Left forelimb (tissue), 1 donor: ENCODE measurements around the gene ZBTB2.
A peak's percentile ranks its signal among the peaks of the same experiment; 100 is the strongest.
"Not testable (repeated sequence)": the region's sequence is repeated elsewhere in the genome, so short reads cannot be mapped to it uniquely, and the experiment has no call there.

ENCODE experiments used
- DNase-seq: peaks from one replicate; pipeline ENCODE4 v3.0.0-alpha.2; 2018; ENCODE audit warnings: low spot score

The ZBTB2 gene

DNA sequence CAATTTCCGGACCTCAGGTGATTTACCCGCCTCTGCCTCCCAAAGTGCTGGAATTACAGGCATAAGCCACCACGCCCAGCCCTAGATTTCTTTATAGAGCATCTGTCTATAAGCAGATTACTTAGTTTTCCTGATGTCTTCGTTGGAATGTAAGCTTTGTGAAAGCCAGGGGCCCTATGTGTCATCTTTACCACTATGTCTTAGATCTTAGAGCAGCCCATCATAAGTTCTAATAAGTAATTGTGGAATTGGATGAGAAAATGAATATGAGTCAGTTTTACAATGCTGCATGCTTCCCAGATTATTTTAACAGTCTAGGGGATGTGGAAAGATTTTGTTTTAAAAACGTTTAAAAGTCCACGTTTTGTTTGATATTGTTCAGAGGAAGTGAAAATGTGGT is 9.1 kb upstream of the ZBTB2 start:
- DNase-seq: no peak

DNA sequence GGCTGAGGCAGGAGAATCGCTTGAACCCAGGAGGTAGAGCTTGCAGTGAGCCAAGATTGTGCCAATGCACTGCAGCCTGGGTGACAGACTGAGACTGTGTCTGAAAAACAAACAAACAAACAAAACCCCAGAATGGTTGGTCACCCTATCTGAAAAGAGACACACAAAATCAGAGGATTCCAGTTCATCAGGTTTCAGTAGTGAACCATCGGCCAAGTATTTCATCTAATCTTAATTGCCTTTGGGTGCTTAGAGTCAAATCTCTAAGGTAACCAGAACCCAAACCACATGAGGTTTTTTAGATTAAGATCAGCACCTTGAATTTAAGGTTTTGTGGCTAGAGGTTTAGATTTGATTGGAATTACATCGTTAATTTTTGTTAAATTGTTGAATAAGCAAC is 8.3 kb upstream of the ZBTB2 start:
- no peak for DNase-seq

DNA sequence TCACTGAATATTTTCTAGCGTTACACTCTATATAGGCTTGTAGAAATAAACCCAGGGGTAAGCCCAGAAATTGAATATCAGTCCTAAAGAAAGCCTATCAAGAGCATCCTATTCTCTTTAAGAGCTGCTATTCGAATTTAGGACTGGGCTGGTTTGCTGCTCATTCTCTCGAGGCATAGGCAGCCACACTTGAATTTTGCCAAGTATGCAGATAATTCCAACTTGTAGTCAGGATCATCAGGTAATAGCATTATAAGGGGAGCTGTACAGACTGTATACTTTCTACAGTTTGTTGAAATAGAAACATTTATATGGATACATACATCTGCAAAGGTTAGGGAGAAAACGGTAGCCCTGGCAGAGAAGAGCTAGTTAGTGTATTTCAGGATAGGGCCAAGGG is 2.1 kb upstream of the ZBTB2 start:
- no peak for DNase-seq

DNA sequence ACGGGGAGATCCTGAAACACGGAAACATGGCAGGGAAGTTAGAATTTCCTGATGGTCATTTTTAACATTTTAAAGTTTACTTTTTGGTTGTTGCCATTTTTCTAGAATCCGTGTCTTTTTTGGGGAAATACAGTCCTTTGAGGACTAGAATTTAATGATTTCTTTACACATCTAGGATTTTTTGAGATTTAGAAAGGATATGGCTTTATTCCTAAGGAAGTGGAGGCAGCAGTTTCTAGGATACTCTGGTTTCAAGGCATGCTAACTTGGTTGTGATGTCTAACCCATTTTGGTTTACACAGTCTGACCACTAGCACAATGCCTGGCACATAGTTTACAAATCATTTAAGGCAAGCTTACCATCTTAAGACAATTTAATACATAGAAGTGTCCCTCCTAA is 1.1 kb upstream of the ZBTB2 start:
- DNase-seq: no peak

DNA sequence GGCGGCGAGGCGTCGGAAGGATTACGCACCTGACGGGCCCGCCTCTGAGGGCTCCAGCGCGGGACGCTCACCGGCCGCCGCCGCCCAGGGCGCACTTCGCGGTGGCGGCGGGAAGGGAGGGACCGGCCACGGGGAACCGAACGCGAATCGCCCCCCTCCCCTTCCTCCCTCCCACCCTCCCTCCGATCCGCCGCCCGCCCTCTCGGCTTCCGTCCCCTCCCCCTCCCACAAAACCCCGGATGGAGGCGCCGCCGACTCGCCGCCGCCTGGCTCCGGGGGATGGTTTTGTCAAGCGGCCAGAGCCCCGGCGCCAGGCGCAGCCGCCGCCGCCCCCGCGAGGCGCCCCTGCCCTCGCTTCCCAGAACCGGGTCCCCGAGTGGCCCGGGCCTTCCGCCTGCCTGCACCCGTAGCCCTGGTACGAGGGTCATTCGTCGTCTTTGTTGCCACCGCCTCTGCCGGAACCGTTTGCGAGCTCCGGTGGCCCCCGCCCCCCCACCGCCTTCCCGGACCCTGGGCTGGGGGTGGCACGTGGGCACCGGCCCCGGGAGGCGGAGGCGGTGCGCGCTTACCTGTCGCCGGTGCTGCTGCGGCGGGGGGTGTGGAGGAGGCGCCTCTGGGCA is 398 bp downstream of the ZBTB2 start:
- peak; percentile 89 for DNase-seq

DNA sequence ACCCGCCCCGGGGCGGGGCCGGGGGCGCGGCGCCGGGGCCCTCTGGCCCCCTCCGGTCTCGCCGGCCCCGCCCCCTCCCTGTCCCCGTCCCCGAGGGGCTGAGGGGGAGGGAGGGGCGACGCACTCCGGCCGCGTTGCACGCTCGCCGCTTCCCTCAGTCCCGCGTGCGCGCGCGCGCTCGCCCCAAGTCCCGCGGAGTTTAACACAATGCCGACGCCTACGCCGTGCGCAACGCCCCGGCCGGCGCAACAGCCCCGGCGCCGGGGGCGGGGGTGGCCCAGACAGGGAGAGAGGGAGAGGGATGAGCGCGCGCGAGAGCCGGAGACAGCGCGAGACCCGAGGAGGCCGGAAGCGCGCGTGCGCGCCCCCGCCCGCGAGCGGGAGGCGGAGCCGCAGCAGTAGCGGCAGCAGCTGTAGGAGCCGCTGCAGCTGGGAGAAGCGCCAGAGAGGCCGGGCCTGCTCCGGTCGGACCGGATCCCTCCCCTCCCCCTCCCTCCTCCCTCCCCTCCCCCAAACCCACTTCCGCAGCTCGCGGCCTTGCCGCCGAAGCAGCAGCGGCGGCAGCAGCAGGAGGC is 996 bp downstream of the ZBTB2 start:
- peak; percentile 99 for DNase-seq

DNA sequence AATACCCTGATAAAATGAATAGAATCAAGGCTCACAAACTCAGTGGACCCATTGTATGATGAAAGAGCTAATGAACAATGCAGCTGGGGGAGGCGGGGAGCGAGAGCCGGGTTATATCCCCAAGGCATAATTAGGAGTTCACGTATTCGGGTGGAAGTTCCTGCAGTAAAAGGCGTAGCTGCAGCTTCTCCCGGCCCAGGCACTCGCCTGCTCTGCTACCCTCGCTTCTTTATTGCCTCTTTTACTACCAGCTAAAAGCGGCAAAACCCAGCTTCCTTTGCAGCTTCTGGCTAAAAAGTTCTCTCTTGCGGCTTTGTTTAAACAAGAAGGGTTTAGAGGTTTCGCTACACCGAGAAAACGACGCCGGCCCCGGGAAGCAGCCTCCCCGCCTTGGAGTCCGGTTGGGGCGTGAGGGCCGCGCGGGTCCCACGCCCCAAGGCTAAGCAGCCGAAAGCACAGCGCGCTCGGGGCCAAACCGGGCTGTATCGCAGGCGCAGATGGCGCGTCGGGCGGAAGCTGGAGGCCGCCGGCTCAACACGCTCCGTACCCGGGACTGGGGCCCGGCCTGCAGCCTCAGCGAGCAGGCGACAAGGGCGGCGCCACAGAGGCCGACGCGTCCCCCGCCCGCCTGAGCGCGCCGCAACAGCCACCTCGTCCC is 1.6 kb downstream of the ZBTB2 start:
- DNase-seq: no peak

DNA sequence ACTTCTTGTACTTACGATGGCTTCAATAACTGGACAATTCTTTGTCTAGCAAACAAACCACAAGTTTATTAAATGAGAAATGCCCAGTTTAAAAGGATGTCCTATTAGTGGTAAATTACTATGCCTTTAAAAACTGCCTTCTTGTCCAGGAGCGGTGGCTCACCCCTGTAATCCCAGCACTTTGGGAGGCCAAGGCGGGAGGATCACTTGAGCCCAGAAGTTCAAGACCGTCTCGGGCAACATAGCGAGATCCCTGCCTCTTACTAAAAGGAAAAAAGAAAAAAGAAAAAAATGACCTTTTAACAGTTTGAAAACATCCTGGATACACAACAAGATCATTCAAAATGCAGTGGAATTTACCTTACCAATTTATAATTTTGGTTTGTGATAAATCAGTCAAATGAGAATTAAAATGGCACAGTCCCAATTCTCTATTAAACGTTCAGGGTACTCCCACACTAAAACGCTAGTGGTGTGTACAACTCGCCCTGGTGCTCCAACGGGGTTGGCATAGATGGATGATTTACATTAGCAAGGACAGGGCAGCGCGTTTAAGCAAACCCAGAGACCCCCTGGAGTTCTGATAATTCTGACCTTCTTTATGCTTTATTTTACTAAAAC is 2.3 kb downstream of the ZBTB2 start:
- no peak for DNase-seq

DNA sequence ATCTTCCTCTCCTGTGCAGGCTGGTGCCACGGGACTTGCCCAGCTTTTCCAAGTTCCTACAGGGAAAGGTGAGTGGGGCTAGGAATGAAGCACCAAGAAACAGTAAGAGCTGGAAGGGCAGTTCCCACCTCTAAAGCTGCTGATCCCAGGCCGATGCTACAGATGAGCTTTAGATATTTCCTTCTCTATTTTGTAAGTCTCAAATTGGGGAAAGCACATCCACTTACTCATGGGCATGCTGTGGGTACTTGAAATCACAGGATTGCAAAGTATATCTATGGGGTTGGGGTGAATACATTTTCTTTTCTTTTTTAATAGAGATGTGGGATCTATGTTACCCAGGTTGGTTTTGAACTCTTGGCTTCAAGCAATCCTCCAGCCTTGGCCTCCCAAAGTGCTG is 3.1 kb downstream of the ZBTB2 start:
- DNase-seq: no peak

DNA sequence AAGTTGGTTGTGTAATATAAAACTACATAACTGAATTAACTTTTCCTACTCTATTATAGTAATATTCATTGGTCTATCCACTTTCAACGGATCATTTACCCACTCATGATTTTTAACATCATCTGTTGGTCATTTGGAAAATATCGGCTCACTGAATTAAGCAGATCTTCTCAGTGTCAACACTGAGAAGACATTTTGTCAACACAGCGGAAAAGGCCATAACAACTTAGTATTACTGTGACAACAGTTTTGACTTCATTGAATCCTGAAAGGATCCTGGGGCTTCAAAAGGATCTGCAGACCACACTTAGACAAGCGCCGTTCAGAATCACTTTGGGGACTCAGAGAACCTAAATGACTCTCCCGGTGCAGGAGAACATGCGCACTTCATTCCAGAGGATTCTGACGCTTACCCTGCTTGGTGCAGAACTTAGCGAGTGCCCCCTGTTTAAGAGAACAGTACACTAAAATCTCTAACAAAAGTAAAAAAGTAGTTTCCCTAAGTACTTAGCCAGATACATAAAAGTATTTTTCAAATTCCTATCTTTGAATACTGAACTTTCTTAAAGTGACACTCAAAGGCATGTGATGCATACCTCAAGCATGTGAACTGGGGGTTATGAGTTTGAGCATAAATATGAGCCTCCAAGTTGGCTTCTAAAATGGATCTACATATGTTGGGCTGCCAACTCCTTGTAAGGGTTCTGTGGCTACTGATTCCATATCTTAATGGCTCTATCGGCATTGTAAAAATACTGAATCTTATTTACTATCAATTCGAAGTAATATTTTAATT is 4.0 kb downstream of the ZBTB2 start:
- no peak for DNase-seq

DNA sequence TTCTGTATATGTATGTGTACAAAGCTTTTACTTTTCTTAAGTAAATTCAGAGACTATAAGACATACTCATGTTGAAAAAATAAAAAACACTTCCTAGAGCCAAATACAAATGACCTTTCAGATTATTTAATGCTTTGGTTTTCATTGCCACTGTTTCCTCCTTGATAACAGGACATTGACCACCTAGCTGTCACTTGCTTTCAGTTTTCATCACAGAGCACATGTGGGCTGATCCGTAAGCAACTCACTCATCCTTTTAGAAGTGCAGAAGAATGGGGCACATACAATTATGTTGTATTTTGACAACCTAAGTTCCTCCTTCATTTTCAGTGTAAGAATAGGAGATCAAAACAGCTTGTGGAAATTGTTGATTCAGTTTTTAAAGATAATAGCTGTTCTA is 6.2 kb downstream of the ZBTB2 start:
- DNase-seq: no peak

DNA sequence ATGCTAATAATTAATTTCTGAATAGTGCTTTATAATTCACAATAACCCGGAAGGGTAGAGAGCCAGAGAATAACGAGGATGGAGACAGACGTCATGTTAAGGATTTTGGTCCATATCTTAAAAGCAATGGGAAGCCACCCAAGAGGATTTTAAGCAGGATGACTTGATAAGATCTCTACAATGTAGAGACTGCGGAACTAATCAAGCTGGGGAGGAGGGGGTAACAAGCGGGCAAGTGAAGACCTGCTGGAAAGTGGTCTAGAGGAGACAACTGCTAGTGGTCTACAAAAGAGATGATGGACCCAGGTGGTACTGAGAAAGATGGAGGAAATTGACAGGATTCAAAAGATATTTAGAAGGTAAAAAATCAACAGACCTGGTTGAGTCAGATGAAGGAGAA is 7.2 kb downstream of the ZBTB2 start:
- no peak for DNase-seq

DNA sequence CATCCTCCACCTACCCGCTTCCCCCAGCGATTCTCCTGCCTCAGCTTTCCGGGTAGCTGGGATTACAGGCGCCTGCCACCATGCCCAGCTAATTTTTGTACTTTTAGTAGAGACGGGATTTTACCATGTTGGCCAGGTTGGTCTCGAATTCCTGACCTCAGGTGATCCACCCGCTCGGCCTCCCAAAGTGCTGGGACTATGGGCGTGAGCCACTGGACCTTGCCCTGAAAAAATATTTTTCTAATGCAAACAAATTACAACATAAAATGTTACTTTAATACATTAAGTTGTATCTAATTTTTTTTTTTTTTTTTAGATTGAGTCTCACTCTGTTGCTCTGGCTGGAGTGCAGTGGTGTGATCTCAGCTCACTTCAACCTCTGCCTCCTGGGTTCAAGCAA is 8.7 kb downstream of the ZBTB2 start:
- DNase-seq: not testable (repeated sequence)

DNA sequence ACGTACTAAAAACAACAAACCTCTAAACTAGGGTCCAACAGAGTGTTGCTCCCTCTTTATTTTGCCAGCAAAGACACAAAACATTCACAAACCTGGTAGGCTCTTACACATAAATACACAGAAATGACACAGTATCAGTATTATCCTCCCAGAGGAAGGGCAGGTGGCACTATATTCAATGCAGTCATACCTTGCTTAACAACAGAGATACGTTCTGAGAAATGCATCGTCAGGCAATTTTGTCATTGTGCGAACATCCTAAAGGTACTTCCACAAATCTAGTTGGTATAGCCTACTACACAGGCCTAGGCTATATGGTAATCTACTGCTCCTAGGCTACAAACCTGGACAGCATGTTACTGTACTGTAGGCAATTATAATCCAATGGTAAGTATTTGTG is 9.6 kb downstream of the ZBTB2 start:
- no peak for DNase-seq

DNA sequence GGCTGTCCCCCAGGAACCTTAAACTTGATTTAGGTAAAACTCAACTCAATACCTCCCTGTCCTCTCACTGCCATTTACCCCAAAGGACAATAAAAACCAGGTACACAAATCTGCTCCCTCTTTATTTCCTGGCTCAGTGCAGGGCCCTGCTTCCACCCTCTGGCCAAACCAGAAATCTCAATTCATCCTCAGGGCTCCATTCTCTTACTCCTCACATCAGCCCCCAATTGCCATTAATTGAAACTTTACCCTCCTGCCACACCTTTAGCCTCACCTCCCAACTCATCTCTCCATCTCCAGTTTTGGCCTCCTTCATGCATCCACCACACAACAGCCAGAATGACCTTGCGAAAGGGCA is 10.5 kb downstream of the ZBTB2 start:
- DNase-seq: no peak

DNA sequence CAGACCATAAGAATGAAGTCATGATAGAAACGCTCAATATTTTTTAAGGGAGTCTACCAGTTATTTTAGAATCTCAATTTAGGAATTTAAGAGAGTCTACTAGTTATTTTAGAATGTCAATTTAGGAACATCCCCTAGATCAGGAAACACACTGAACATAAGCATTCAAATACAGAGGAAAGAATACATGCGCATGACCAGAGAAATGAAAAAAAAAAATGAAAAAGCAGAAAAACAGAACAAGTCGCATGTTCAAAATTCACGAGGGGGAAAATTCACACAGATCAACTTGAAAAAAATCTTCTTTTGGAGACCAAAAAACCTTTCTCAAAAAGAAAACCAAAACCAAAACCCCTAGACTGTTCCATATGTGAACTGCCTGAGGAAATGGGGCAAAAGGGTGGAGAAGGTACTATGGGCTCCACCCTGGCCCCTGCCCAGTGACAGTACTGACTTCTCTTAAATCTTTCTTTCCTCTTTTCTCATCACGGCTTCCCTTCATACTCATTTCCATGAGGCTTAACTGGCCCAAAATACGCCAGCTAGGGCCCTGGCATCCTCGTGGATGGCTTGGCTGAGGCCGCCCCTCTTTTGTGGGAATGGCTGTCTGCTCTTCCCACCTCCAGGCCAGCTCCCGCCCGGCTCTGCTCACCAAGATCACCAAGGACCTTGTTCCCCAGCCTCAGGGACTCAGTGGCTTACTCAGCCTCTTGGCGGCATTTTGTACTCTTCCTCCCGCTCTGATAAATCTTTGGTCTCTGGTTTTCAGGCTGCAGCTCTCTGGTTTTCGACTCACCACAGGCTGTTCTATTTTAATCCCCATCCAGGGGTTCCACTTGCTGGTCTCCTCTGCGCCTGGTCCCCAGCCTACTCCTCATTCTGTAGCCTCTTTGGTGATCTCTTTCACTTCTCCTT is 11.2 kb downstream of the ZBTB2 start:
- no peak for DNase-seq

DNA sequence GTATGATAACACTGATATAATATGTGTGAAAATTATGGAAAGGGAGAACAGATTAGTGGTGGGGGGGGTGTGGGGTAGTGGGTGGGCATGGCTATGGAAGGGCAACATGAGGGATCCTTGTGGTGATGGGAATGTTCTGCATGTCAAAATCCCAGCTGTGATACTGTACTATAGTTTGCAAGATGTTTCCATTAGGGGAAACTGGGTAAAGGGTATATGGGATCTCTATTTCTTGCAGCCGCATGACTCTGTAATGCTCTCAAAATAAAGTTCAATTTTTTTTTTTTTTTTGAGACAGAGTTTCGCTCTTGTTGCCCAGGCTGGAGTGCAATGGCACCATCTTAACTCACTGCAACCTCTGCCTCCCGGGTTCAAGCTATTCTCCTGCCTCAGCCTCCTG is 14.3 kb downstream of the ZBTB2 start:
- no peak for DNase-seq

DNA sequence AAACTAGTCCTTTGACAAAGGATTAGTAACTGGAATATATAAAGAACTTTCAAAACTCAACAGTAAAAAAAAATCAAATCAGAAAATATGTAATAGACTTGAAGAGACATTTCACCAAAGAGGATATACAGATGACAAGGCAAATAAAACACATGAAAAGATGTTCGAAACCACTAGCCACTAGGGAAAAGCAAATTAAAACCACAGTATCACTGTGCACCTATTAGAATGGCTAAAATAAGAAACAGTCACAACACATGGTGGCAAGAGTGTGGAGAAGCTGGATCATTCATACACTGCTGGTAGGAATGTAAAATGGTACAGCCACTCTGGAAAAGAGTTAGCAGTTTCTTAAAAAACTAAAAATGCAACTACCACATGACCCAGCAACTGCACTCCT is 14.9 kb downstream of the ZBTB2 start:
- no peak for DNase-seq

DNA sequence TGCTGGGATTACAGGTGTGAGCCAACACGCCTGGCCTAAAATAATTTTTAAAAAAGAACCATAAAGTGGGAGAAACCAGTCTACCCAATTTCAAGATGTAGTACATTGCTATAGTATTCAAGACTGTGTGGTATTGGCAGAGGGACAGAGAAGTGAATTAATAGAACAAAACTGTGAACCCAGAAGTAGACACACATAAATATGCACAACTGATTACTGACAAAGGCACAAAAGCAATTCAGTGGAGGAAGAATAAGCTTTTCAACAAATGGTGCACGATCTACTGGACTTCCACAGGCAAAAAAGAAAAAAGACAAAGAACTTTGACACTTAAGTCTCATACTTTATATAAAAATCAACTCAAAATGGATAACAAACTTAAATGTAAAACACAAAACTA is 15.5 kb downstream of the ZBTB2 start:
- no peak for DNase-seq

DNA sequence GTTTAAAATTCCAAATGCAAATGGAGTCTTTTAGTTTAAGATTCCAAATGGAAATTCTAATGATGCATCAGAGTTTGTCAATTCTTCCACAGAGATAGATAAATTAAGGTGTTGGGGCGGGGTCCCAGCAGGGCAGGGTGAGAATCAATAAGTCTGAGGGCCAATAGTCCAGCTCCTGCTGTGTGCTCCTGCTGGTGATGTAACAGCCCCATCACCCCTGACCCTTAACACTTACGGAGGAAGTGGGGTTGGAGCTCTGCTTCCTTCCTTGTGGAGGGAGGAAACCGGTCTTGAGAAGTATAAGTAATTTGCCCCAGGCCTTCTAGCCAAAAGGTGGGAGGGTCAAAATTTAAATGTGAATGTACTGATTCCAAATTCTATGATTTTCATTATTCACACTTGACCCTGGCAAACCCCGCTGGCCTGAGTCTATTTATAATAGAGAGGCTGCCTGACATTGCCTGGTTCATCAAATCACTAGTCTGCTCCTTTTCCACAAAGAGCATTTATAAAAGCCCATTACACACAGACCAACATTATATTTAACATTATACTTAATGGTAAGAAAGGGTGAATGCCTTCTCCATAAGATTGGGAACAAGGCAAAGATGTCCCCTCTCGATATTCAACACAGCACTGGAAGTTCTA is 17.2 kb downstream of the ZBTB2 start:
- DNase-seq: no peak

DNA sequence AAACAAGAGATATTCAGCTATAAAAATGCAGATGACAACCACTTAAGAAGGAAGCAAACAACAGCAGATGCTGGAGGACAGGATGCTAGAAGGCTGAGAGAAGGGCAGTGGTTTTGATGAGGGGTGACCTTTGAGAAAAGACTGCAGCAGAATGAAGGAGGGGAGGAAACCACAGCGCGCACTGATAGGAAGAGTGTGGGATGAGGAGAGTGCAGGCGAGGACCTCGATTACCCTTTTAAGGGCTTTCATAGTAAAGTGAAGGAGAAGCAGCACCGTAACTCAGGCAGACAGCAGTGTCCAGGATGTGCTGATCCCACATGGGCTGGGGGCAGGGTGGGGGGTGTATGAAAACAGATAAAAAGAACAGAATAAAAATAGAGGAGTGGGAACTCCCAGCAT is 19.2 kb downstream of the ZBTB2 start:
- DNase-seq: no peak
